RWPE1 (cell line): Measurements from ENCODE around the gene PHC2.

ENCODE experiments used
- CTCF ChIA-PET: fragments of 350-600 bp; sonication (Branson Sonifier 250); formaldehyde crosslinking; extraction: SDS; loops from one replicate; lab custom pipeline; 2021; lab: Yijun Ruan, JAX
- POLR2A ChIA-PET: fragments of 400-600 bp; formaldehyde crosslinking; extraction: SDS; loops from one replicate; lab custom pipeline; 2020; ENCODE audit warnings: antibody characterized with exemption; ENCODE audit not compliant: low non-redundant PET; lab: Yijun Ruan, JAX
- DNase-seq: peaks from one replicate; pipeline ENCODE4 v3.0.0; 2012; ENCODE audit warnings: low spot score
- H3K27ac ChIP-seq: fragments of 450-650 bp; 2 replicates; pipeline ENCODE4 v1.5.1; 2017
- TF ChIP-seq, protein P1 (sequence below): fragments of 450-650 bp; conservative IDR thresholded peaks from 2 replicates; pipeline ENCODE4 v1.5.1; 2017; ENCODE audit warnings: low read depth, mild to moderate bottlenecking

PHC2 gene

DNA sequence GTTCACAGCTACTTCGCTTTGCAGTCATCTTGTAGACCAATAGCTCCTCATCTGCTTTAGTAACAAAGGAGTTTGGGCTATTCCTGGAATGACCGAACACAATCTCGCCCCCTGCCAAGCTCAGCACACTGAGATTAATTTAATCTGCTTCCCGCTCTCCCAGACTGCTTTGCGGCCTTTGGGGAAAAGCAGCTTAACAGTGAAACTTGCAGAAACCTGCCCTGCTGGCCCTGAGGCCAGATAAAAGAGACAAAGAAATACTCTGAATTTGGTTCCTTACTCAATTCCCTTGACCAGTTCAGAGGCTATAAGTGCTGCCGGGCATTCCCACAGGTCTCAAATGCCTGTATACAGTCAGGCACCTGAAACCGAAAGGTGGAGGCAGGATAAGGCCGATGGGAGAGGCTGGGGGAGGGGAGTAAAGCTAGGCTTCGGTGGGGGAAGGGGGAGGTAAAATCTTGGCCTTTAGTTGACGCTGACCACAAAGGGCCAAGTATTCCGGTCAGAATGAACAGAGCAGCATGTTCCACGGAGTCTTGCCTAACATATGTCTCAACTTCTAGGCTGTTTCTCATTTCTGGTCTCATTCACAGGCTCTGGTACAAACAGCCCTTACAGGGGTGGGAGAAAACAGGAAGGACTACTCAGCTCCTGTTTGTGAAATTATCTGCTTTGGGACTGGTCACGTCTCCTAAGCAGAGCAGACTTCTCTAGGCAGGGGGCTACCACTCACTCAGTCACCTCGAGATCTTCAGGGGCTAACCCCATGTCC, 92.3 kb downstream of the PHC2 start:
- ChIA-PET CTCF (no interaction called here), POLR2A (no interaction called here)
- TF ChIP-seq, protein P1, sequence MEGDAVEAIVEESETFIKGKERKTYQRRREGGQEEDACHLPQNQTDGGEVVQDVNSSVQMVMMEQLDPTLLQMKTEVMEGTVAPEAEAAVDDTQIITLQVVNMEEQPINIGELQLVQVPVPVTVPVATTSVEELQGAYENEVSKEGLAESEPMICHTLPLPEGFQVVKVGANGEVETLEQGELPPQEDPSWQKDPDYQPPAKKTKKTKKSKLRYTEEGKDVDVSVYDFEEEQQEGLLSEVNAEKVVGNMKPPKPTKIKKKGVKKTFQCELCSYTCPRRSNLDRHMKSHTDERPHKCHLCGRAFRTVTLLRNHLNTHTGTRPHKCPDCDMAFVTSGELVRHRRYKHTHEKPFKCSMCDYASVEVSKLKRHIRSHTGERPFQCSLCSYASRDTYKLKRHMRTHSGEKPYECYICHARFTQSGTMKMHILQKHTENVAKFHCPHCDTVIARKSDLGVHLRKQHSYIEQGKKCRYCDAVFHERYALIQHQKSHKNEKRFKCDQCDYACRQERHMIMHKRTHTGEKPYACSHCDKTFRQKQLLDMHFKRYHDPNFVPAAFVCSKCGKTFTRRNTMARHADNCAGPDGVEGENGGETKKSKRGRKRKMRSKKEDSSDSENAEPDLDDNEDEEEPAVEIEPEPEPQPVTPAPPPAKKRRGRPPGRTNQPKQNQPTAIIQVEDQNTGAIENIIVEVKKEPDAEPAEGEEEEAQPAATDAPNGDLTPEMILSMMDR: no peak
- no peak for DNase-seq
- H3K27ac ChIP-seq: peak overlapping the region; percentile 86

DNA sequence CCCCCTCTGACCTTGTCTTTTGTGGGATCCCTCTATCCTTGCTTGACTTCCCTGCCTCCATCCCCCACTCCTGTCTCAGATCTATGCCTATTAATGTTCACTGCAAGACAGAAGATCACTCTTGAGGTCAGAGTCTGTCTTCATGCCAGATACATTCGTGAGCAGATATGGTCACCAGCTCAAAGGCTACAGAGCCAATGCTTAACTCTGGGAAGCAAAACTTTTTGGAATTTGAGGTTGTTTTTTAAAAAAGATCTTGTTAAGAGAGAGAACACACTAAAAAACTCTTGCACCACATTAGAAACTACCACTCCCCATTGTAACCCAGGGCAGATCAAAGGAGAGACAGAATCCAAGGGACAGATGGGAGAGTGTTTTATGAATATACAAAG, 92.9 kb downstream of the PHC2 start:
- H3K27ac ChIP-seq: peak overlapping the region; percentile 86
- TF ChIP-seq, protein P1: no peak
- ChIA-PET CTCF (no interaction called here), POLR2A (no interaction called here)
- DNase-seq: no peak

DNA sequence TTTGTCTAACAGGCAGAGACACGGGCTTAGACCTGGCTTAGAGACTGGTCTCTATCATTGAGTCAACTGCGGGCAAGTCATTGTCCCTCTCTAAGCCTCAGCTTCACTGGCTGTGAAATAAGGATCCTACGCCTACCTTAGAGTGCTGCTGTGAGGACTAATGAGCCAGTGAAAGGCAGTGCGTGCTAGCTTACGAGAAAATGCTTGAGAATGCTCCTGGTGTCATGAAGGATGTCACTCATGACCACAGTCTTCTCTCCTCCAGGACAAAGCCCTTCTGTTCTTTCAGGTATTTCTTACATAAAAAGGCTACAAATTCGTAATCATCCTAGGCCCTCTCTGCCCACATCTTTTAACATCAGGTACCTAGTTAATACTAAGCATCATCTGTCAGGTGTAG, 93.5 kb downstream of the PHC2 start:
- no peak overlapping the region for H3K27ac ChIP-seq
- TF ChIP-seq, protein P1: no peak
- POLR2A ChIA-PET: no interaction called here
- CTCF ChIA-PET: no interaction called here
- no peak for DNase-seq

DNA sequence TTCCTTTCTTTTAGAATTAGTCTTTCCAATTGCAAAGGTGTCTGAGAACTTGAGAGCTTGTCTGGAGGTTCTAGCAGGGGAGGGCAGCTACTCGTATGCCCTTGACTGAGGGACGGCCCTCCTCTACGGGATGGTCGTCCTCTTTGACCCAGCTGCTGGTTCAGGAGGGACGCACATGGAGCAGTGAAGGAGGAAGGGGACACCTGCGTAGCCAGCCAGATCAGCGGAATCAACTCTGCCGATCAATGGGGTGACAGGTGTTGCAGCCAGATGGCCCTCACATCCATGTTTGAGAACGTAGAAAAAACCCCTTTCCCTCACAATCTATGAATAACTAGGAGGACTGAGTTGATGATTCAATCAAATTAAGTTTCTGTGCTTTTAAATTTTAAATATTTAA, 94.3 kb downstream of the PHC2 start:
- POLR2A ChIA-PET: no interaction called here
- H3K27ac ChIP-seq: peak overlapping the region; percentile 53
- CTCF ChIA-PET: no interaction called here
- no peak for DNase-seq
- TF ChIP-seq, protein P1: no peak

DNA sequence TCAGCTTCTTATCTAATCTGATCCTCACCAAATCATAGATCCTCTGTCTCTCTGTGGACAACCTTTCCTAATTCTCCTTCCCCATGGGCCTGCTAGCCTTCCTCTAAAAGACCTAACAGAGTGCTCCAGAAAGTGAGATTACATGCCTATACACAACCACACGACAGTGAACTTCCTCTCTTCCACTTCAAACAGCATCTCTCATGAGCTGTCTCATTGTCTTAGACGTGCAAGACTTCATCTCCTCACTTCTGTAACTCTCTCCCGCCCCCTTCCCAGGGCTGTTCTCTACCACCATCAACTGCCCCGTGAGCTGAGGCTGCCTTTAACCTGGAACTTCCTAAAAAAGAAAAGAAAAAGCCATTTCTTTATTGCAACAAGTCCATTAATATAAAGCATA, 95.9 kb downstream of the PHC2 start:
- POLR2A ChIA-PET: interaction anchor here (0.8 kb wide), 1 partner anchor 15 kb away, joined by 3 read pairs; no protein-coding TSS in a partner anchor
- no peak overlapping the region for H3K27ac ChIP-seq
- DNase-seq: no peak
- TF ChIP-seq, protein P1: no peak
- CTCF ChIA-PET: interaction anchor here (0.8 kb wide), 1 partner anchor 40 kb away, joined by 3 read pairs; no protein-coding TSS in a partner anchor

DNA sequence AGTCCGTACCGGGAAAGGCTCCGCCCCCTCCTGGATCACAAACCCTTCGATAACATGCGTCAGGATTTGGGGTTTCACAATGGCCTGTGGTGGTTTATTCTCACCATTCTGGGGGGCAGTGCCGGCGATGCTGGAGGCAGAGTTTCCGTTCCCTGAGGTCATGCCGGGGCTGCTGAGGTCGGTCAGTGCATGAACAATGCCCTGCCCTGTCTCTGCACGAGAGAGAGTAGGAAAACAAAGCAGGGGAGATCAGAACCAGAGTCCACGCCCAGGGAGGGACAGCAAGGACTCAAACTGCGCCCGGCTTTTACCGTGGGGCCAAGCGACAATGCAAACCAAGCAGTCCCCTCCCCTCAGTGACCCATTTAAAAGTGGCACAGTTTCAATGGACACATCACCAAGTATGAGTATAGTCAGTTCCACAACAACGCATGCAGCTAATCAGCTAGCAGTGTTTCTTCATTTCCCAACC, 96.8 kb downstream of the PHC2 start:
- ChIA-PET CTCF (interaction anchor here (0.8 kb wide), 1 partner anchor 39 kb away, joined by 3 read pairs; no protein-coding TSS in a partner anchor), POLR2A (no interaction called here)
- peak overlapping the region; percentile 40 for H3K27ac ChIP-seq
- DNase-seq: no peak
- TF ChIP-seq, protein P1: no peak
